GM12878 (cell line): ENCODE results near the gene GUK1. TPM values are rescaled to one million over a fixed set of nuclear protein-coding genes. Genes with fewer than 3 reads are reported as not detected.

Experiments
- ATAC-seq: fragments of 200-7000 bp; cut with Tn5 transposase; 3 replicates; pipeline ENCODE4 v1.9.1; 2020; ENCODE audit warnings: mild to moderate bottlenecking, moderate library complexity
- BruUV-seq: library from RNA; stranded (reverse); fragments of 400-500 nt; replicated peaks from 2 replicates; lab custom pipeline; 2021; lab: Mats Ljungman, UMichigan
- CTCF ChIA-PET: fragments of 300-600 bp; sonication (Branson Sonifier 250); formaldehyde crosslinking; extraction: SDS; loops from one replicate; lab custom pipeline; 2021; ENCODE audit warnings: inconsistent platforms; lab: Yijun Ruan, JAX
- POLR2A ChIA-PET: fragments of 350-600 bp; formaldehyde crosslinking; extraction: SDS; loops from one replicate; lab custom pipeline; 2021; ENCODE audit warnings: inconsistent platforms; lab: Charles Lee
- RAD21 ChIA-PET: fragments of 300-600 bp; sonication (Branson Sonifier 250); formaldehyde crosslinking; loops from one replicate; lab custom pipeline; 2023; ENCODE audit warnings: antibody characterized with exemption; ENCODE audit not compliant: unreplicated experiment; lab: Charles Lee
- SMC1A ChIA-PET: fragments of 300-600 bp; sonication (Branson Sonifier 250); formaldehyde crosslinking; loops from one replicate; lab custom pipeline; 2023; ENCODE audit not compliant: unreplicated experiment, uncharacterized antibody; lab: Charles Lee
- DNase-seq: peaks from one replicate; pipeline ENCODE4 v3.0.0-alpha.2; 2011; ENCODE audit warnings: low read depth, low spot score
- FAIRE-seq: peaks from 3 replicates; lab custom pipeline; 2011; peaks lifted over from hg19 to GRCh38; lab: Jason Lieb, UNC
- H2AFZ ChIP-seq: 2 replicates; pipeline ENCODE4 v1.6.0; 2011; ENCODE audit warnings: low read depth, low read length, control low read depth; ENCODE audit not compliant: control insufficient read depth
- H3K27ac ChIP-seq: 2 replicates; pipeline ENCODE4 v1.5.1; 2011; ENCODE audit warnings: control low read depth; ENCODE audit not compliant: control insufficient read depth, insufficient read depth
- H3K27me3 ChIP-seq, 2 experiments: replicated peaks in 1 of 2; 2 replicates each; pipeline versions ENCODE4 v1.6.0 to v1.6.1; 2011; ENCODE audit warnings: low read length in 1 of 2; ENCODE audit not compliant: control insufficient read depth in 2 of 2, insufficient read depth in 2 of 2
- H3K36me3 ChIP-seq, 2 experiments: 2 replicates each; pipeline ENCODE4 v1.5.1; 2011; ENCODE audit warnings: low read length in 1 of 2; ENCODE audit not compliant: control insufficient read depth in 2 of 2, insufficient read depth in 2 of 2
- H3K4me1 ChIP-seq: 2 replicates; pipeline ENCODE4 v1.6.1; 2011; ENCODE audit warnings: mild to moderate bottlenecking, low read length, moderate library complexity, mixed read lengths; ENCODE audit not compliant: control insufficient read depth, insufficient read depth
- H3K4me2 ChIP-seq: 2 replicates; pipeline ENCODE4 v1.6.0; 2011; ENCODE audit warnings: control low read depth; ENCODE audit not compliant: control insufficient read depth, insufficient read depth
- H3K4me3 ChIP-seq: fragments of 200-600 bp; sonication (generic); 2 replicates; pipeline ENCODE4 v1.5.1; 2016
- H3K79me2 ChIP-seq: 2 replicates; pipeline ENCODE4 v1.6.0; 2011; ENCODE audit warnings: low read length; ENCODE audit not compliant: control insufficient read depth, insufficient read depth
- H3K9ac ChIP-seq: 2 replicates; pipeline ENCODE4 v1.8.0; 2011; ENCODE audit warnings: low read length, control low read depth, mixed read lengths; ENCODE audit not compliant: control insufficient read depth, insufficient read depth
- H3K9me3 ChIP-seq: replicated peaks from 3 replicates; pipeline ENCODE4 v1.5.1; 2011; ENCODE audit warnings: mild to moderate bottlenecking, low read length; ENCODE audit not compliant: control insufficient read depth, insufficient read depth
- H4K20me1 ChIP-seq: 2 replicates; pipeline ENCODE4 v1.6.0; 2011; ENCODE audit not compliant: control insufficient read depth, insufficient read depth
- BACH1 ChIP-seq: fragments of 450-650 bp; IDR thresholded peaks from 2 replicates; pipeline ENCODE4 v1.6.1; 2017; ENCODE audit warnings: mild to moderate bottlenecking, borderline replicate concordance
- BRCA1 ChIP-seq: IDR thresholded peaks from 2 replicates; pipeline ENCODE4 v1.6.1; 2011; ENCODE audit warnings: low read depth, low read length, improper control_type of control experiment
- CREB1 ChIP-seq: IDR thresholded peaks from 2 replicates; pipeline ENCODE4 v1.6.1; 2012; ENCODE audit warnings: low read depth, mild to moderate bottlenecking, inconsistent platforms
- E2F4 ChIP-seq: IDR thresholded peaks from 2 replicates; pipeline ENCODE4 v1.6.1; 2012; ENCODE audit warnings: low read depth, low read length, improper control_type of control experiment
- ESRRA ChIP-seq: IDR thresholded peaks from 2 replicates; pipeline ENCODE4 v1.6.1; 2012; ENCODE audit warnings: mild to moderate bottlenecking, low read length, improper control_type of control experiment
- HDAC6 ChIP-seq: fragments of 200-600 bp; sonication (generic); IDR thresholded peaks from one replicate; pipeline ENCODE4 v1.8.0; 2017; ENCODE audit warnings: antibody characterized with exemption; ENCODE audit not compliant: unreplicated experiment
- HDGF ChIP-seq: fragments of 450-650 bp; IDR thresholded peaks from 2 replicates; pipeline ENCODE4 v1.6.1; 2016; ENCODE audit warnings: antibody characterized with exemption
- NRF1 ChIP-seq: conservative IDR thresholded peaks from 2 replicates; pipeline ENCODE4 v1.6.1; 2011; ENCODE audit warnings: mild to moderate bottlenecking, low read depth, low read length, improper control_type of control experiment
- ZBTB11 ChIP-seq: fragments of 450-650 bp; formaldehyde crosslinking; IDR thresholded peaks from 2 replicates; pipeline ENCODE4 v1.5.0; 2022; ENCODE audit warnings: mild to moderate bottlenecking, missing genetic modification characterization
- ZBTB4 ChIP-seq: fragments of 450-650 bp; formaldehyde crosslinking; IDR thresholded peaks from 2 replicates; pipeline ENCODE4 v1.4.0; 2022; ENCODE audit warnings: mild to moderate bottlenecking, moderate library complexity
- WGBS: methylation state at CpG from one replicate; pipeline ENCODE4 v1.1.6; 2016; ENCODE audit warnings: low lambda C conversion rate; ENCODE audit not compliant: insufficient replicate concordance, insufficient coverage; ENCODE audit errors: missing lambda C conversion rate; 5-methylcytosine and 5-hydroxymethylcytosine counted together
- in situ Hi-C: fragments of 300-500 bp; cut with MboI; formaldehyde crosslinking; loops from 9 replicates; pipeline ENCODE4 v1.14.3; 2018; ENCODE audit warnings: mixed read lengths
- intact Hi-C: fragments of 100-400 bp; cut with micrococcal nuclease; formaldehyde crosslinking; loops from one replicate; pipeline ENCODE4 v1.14.2; 2022; ENCODE audit not compliant: unreplicated experiment
- polyA plus RNA-seq, 11 experiments: library from polyadenylated mRNA; depleted of rRNA in 4 of 11; unstranded in 6 of 11; stranded (reverse) in 5 of 11; fragments of >200 nt; fragmentation: Nextera tagmentation in 4 of 11; fragmentation: Illumina TruSeq in 1 of 11; extraction: Ambion mirVana in 4 of 11; extraction: Trizol in 1 of 11; gene quantifications; 1 replicate in 1 of 11; 2 replicates in 10 of 11; pipeline versions ENCODE4 v1.2.1 to v1.2.3, GENCODE V29; 2011 to 2016; ENCODE audit warnings: inconsistent platforms in 2 of 11, missing spikeins in 2 of 11, low read depth in 1 of 11
- total RNA-seq, 4 experiments: library from RNA; depleted of rRNA in 3 of 4; stranded (reverse); fragments of >200 nt in 3 of 4; fragmentation: Illumina TruSeq in 1 of 4; extraction: Trizol in 1 of 4; gene quantifications; 2 replicates each; pipeline versions ENCODE4 v1.2.1 to v1.2.3, GENCODE V29; 2013 to 2021

Gene GUK1
- total and polyA plus RNA-seq, 10 of the 15 experiments (the other 5 are each of a cell fraction or from before 2014, with no cell fraction given), result 6.3 to 357 (median 203) TPM

- no peak for TF ChIP-seq ZBTB4 (CRISPR knock-in tag)
- TF ChIP-seq NRF1, result peak; percentile 37; the same call in 1 of the 2 replicates
These were observed at the start of gene GUK1 (continued) for GRCh38 chr1:228139931-228140723.

- H3K79me2 ChIP-seq, result peaks cover 100% of the 10 kb centered on the region
- ChIA-PET POLR2A (no interaction called here), CTCF (interaction anchor here (1.3 to 2.5 kb wide), 2 partner anchors 89 to 91 kb away, joined by 3 to 13 read pairs; no protein-coding TSS in a partner anchor), SMC1A (interaction anchor here (0.8 kb wide), 1 partner anchor 45 kb away, joined by 3 read pairs; no protein-coding TSS in a partner anchor), RAD21 (interaction anchor here (1.4 kb wide), 1 partner anchor 11 kb away, joined by 3 read pairs; no protein-coding TSS in a partner anchor)
- H2AFZ ChIP-seq, result no peak overlapping the region
- H3K4me1 ChIP-seq, result peaks cover 48% of the 10 kb centered on the region
- H3K4me3 ChIP-seq, result no peak overlapping the region
- in situ Hi-C loops (no loop called here), intact Hi-C loops (no loop called here)
- H4K20me1 ChIP-seq, result peaks cover 71% of the 10 kb centered on the region
- BruUV-seq, result no TSS peak
- no peak for DNase-seq
- no peak for FAIRE-seq
- H3K9ac ChIP-seq, result no peak overlapping the region
- WGBS, result 15% methylated on average over 2 of the region's 2 CpGs
- peak overlapping the region; percentile 77; the same call in 1 of the 2 replicates for H3K4me2 ChIP-seq
- peaks cover 26% of the 10 kb centered on the region; the same call in 2 of the 3 replicates for H3K9me3 ChIP-seq
- peaks cover 16 to 26% of the 10 kb centered on the region in 2 experiments; a peak in 3 of 4 replicates for H3K36me3 ChIP-seq
- no peak overlapping the region for H3K27ac ChIP-seq
- H3K27me3 ChIP-seq, result no peaks in the 10 kb centered on the region
- ATAC-seq, result peak; percentile 28
- TF ChIP-seq BACH1 (no peak), HDGF (no peak), CREB1 (no peak), ZBTB11 (CRISPR knock-in tag) (no peak), BRCA1 (no peak), HDAC6 (no peak), ESRRA (no peak), E2F4 (no peak)
These were observed 49.4 kb upstream of the GUK1 start for GRCh38 chr1:228090613-228091081.
